ENCODE data around the gene NAA60. TPM values are rescaled to one million over a fixed set of nuclear protein-coding genes. Genes with fewer than 3 reads are reported as not detected.

NAA60 gene
- total and polyA plus RNA-seq, 9 of the 15 experiments (the other 6 are each of a cell fraction or from before 2014, with no cell fraction given) = 2.1 to 49.4 (median 10.3) TPM

DNA sequence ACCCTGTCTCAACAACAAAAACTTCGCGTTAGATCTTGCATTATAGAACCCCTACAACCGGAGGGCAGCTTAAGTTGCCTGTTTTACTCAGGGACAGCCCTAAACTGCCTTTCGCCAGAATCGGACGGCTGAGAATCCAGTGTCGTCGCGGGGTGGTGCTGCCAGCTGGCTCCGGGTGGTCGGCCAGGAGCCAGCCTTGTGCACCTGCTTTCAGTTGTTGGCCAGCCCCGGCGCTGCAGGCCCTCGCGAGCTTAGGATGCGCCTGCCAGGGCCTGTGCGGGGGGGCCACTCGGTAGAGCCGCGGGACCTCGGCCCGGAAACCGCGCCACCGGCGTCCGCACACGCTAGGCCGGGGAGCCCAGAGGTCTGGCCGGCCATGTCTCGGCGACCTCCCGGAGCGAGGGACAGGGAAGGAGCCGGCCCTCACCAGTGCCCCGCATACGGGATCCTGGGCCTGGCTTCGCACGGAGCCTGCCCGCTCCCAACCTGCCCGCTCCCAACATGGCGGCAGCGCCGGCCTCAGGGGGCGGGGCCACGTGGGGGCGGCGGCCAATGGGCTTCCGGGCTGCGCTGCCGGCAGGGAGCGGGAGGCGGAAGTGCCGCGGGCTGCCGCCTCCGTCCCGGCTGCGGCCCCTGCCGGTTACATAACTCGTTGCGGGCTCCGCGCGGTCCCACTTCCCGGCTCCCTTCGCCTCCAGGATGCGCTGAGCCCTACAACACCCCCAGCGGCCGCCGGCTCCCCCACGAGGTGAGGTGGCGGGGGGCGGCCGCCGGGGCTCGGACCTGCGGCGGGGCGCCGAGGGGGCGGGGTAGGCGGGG is 14.2 kb downstream of the NAA60 start (continued):
- TF ChIP-seq BACH1 (tag; IDR thresholded peaks at IDR 0.05) (no peak), ZNF609 (CRISPR knock-in tag; IDR thresholded peaks at IDR 0.05; ENCODE audit: borderline replicate concordance) (no peak), ARID2 (IDR thresholded peaks at IDR 0.05) (no peak), MYC (IDR thresholded peaks at IDR 0.05; ENCODE audit: low read depth, low read length) (peak; percentile 75), MYC (CRISPR knock-in tag; IDR thresholded peaks at IDR 0.05; ENCODE audit: borderline replicate concordance, low read depth) (no peak), KLF13 (tag; IDR thresholded peaks at IDR 0.05; ENCODE audit: borderline replicate concordance, low read depth) (peak; percentile 84), NFIC (IDR thresholded peaks at IDR 0.05) (peak; percentile 14; the same call in 1 of the 2 replicates), KHSRP (IDR thresholded peaks at IDR 0.05) (no peak), RAD51 (IDR thresholded peaks at IDR 0.05; ENCODE audit: borderline replicate concordance, low read depth) (peak; percentile 65), ZNF184 (CRISPR knock-in tag; IDR thresholded peaks at IDR 0.05) (no peak), HLTF (IDR thresholded peaks at IDR 0.05) (no peak), ZKSCAN8 (CRISPR knock-in tag; IDR thresholded peaks at IDR 0.05) (no peak)
